Renal pelvis (tissue), 4 donors: ENCODE measurements around the gene ST8SIA5. TPM values are rescaled to one million over a fixed set of nuclear protein-coding genes. Genes with fewer than 3 reads are reported as not detected.

Source experiments
- DNase-seq: peaks from one replicate; pipeline ENCODE4 v3.0.0-alpha.2; 2013
- polyA plus RNA-seq, 3 donors: library from polyadenylated mRNA; unstranded; fragments of 120-200 nt; gene quantifications; one replicate each; pipeline ENCODE4 v1.2.1, GENCODE V29; 2013; ENCODE audit not compliant: insufficient read length in 3 of 3

ST8SIA5 gene
- polyA plus RNA-seq, 3 donors, result 0.78 to 1.1 (median 0.86) TPM

DNA sequence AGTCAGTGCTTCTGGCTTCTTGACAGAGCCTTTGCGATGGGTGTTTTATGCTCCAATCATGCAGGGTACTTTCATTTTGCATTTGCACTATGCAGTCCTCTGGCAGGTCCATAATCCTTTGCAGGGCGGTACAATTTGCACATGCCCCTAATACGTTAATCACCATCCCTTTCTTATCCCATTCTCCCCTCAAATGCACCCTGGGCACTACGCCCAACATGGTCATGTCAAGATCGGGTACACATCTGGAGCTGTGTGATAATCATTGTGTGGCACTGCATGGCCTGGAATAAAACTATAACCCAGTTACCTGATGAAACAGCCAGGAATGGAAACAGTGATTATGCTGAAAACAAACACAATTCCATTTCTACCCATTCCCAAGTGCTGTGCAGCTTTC, 127.5 kb downstream of the ST8SIA5 start:
- DNase-seq, result no peak

- DNase-seq, result no peak
Measured at GRCh38 chr18:46628206-46628605, 128.6 kb downstream of the ST8SIA5 start.

- DNase-seq, result no peak
Measured at GRCh38 chr18:46627136-46627535, 129.7 kb downstream of the ST8SIA5 start.

- DNase-seq, result no peak
Measured at GRCh38 chr18:46625069-46625468, 131.8 kb downstream of the ST8SIA5 start.

DNA sequence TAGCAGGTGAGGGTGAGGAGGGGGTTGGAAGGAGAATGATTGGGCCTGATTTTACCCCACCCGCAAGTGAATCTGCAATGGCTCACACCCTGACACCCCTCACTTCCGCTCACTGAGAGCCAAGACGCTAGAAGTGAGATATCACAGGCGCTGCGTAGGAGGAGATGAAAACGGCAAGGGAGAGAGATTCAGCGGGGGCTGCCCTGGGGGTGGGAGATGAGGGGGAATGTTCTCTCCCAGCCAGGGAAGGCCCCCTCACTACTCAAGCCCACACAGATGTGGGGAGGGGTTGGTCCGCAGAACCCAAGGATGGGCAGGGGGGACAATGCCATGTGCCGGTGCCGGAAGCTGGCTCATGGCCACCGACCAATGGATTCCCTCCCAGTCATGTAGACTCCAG, 132.7 kb downstream of the ST8SIA5 start:
- DNase-seq, result no peak

DNA sequence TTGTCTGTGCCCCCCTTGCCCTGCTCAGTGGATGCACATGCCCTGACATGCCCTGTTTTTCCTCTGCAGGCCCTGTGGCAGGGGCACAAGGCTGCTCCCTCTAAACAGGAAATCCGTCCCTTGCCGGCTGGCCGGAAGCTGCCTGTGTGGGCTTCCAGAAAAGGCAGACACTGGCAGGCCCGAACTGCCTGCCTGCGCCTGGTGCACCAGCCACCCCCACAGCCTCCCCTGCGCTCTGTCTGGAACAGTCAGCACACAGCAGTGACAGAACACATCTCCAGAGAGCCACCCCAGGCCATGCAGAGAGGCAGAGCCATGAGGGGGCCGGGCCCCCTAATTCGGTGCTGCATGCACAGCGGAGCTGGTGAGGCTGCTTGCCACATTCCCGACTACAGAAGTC, 133.3 kb downstream of the ST8SIA5 start:
- no peak for DNase-seq

GRCh38 chr18:46622999-46623398, 133.9 kb downstream of the ST8SIA5 start:
- no peak for DNase-seq

- DNase-seq, result no peak
Measured at GRCh38 chr18:46622451-46622850, 134.4 kb downstream of the ST8SIA5 start.

DNA sequence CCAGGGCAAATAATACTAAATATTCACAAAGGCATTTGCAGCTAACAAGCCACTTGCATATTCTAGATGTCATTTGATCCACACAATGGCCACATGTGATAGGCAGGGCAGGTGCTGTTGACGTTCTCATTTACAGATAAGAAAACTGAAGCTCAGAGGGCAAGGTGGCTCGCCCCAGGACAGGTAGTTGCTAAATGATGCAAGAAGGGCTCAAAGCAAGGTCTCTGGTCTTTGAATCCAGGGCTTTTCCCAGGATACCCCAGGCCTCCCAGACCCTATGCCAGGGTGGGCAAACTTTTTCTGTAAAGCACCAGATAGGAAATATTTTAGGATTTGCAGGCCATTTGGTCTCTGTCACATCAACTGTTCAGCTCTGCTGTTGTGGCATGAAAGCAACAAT, 135.0 kb downstream of the ST8SIA5 start:
- DNase-seq, result no peak

GRCh38 chr18:46621111-46621766, 135.6 kb downstream of the ST8SIA5 start:
- no peak for DNase-seq

GRCh38 chr18:46619559-46619958, 137.3 kb downstream of the ST8SIA5 start:
- no peak for DNase-seq

Other genes starting within 250 kb of the ST8SIA5 start
- 1 to 10 TPM in 2 of 3 donors, under 1 TPM in 1; 0.78 to 1.3 (median 1.1) TPM for gene LOXHD1, start 99.8 kb downstream of the ST8SIA5 start, polyA plus RNA-seq
- 10 to 100 TPM; 22.3 to 28.6 (median 27.4) TPM for gene PIAS2, start 160.5 kb upstream of the ST8SIA5 start, polyA plus RNA-seq
- 10 to 100 TPM in 2 of 3 donors, 1 to 10 TPM in 1; 9.5 to 13.3 (median 12.6) TPM for gene KATNAL2, start 160.5 kb upstream of the ST8SIA5 start, polyA plus RNA-seq